Measurements from ENCODE around the gene ARHGAP25.

DNA sequence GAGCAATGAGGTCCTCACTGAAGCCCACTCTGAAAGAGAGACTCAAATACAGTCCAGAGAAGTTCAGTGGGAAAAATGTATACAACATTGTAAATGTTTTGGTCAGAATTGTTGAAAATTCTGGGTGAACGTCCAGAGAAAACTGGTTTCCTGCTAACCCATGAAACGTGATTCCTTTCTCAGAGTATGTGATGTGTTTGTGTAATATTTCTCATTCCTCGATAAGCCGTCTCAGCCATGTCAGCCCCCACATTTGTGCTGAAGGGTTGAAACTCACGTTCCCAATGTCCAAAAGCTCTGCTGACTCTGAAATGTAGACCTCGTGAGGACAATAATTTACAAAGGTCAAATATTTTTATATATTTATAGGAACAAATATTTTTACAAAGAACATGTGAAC, 84.9 kb downstream of the ARHGAP25 start:
- TF ChIP-seq POLR2A (IDR thresholded peaks at IDR 0.05; ENCODE audit: low read depth, low read length): no peak
- TF ChIP-seq POLR2AphosphoS5 (IDR thresholded peaks at IDR 0.05; ENCODE audit: low read depth, low read length): no peak

Data from GM12891 (cell line).